Measurements from ENCODE around the gene CIB4. TPM values are rescaled to one million over a fixed set of nuclear protein-coding genes. Genes with fewer than 3 reads are reported as not detected.

Gene CIB4
- total and polyA plus RNA-seq, 2 of the 13 experiments (the other 11 are each of a cell fraction or from before 2014, with no cell fraction given) = not detected

- intact Hi-C loops (cut with micrococcal nuclease; ENCODE audit: unreplicated experiment) = no loop called here
- Histone ChIP-seq H3K4me2 (ENCODE audit: low read depth, low read length) (no peak overlapping the region), H2AFZ (ENCODE audit: low read length) (no peak overlapping the region), H4K20me1 (ENCODE audit: insufficient read depth, low read length) (no peaks in the 10 kb centered on the region; the same call in 1 of the 2 replicates), H3K4me1 (ENCODE audit: insufficient read depth, low read length) (no peaks in the 10 kb centered on the region), H3K9me3 (ENCODE audit: low read length) (no peaks in the 10 kb centered on the region), H3K4me3 (replicated peaks in 1 of 3; ENCODE audit: insufficient read depth in 1 of 3, low read depth in 2 of 3, low read length in 3 of 3) (no peak overlapping the region), H3K27ac (ENCODE audit: extremely low read length, insufficient read depth, low read length) (no peak overlapping the region), H3K79me2 (ENCODE audit: insufficient read depth, low read length) (no peaks in the 10 kb centered on the region), H3K27me3 (ENCODE audit: control insufficient read depth in 1 of 2, insufficient read depth in 2 of 2, low read length in 2 of 2) (peaks cover 25 to 88% of the 10 kb centered on the region in 2 experiments; a peak in 4 of 5 replicates), H3K36me3 (replicated peaks in 1 of 2; ENCODE audit: control insufficient read depth in 1 of 2, insufficient read depth in 2 of 2, low read length in 2 of 2) (no peaks in the 10 kb centered on the region), H3K9ac (ENCODE audit: insufficient read depth, low read depth, low read length) (no peak overlapping the region)
- TF ChIP-seq RBM39 (IDR thresholded peaks at IDR 0.05; ENCODE audit: low read depth, low read length, poor library complexity, severe bottlenecking) (no peak), ZZZ3 (CRISPR knock-in tag; IDR thresholded peaks at IDR 0.05; ENCODE audit: borderline replicate concordance) (no peak), ZFY (CRISPR knock-in tag; IDR thresholded peaks at IDR 0.05) (no peak)
- WGBS (ENCODE audit: low lambda C conversion rate) = 30% methylated on average over 4 of the region's 4 CpGs
- CTCF ChIA-PET (ENCODE audit: low intra/inter-chr PET ratio, low total read pairs) = no interaction called here
- POLR2A ChIA-PET = no interaction called here
- DNase-seq (ENCODE audit: low spot score) = no peak
- in situ Hi-C loops (cut with HindIII; ENCODE audit: extremely low pct_ligation_motif_present, low pct_unique_long_range_greater_than_20kb) = no loop called here
- no peak for ATAC-seq
- no TSS peak for BruUV-seq (replicated peaks)
- no peak for FAIRE-seq
Observed at GRCh38 chr2:26534098-26534864, 106.9 kb downstream of the CIB4 start.

- Histone ChIP-seq H3K4me1 (ENCODE audit: insufficient read depth, low read length) (no peaks in the 10 kb centered on the region), H3K4me3 (replicated peaks in 1 of 3; ENCODE audit: insufficient read depth in 1 of 3, low read depth in 2 of 3, low read length in 3 of 3) (no peak overlapping the region), H3K36me3 (replicated peaks in 1 of 2; ENCODE audit: control insufficient read depth in 1 of 2, insufficient read depth in 2 of 2, low read length in 2 of 2) (no peaks in the 10 kb centered on the region), H3K27ac (ENCODE audit: extremely low read length, insufficient read depth, low read length) (no peak overlapping the region), H2AFZ (ENCODE audit: low read length) (no peak overlapping the region), H3K9ac (ENCODE audit: insufficient read depth, low read depth, low read length) (no peak overlapping the region), H3K79me2 (ENCODE audit: insufficient read depth, low read length) (no peaks in the 10 kb centered on the region), H3K27me3 (ENCODE audit: control insufficient read depth in 1 of 2, insufficient read depth in 2 of 2, low read length in 2 of 2) (peaks cover 25 to 91% of the 10 kb centered on the region in 2 experiments; a peak in 4 of 5 replicates), H3K9me3 (ENCODE audit: low read length) (no peaks in the 10 kb centered on the region), H4K20me1 (ENCODE audit: insufficient read depth, low read length) (no peaks in the 10 kb centered on the region; the same call in 1 of the 2 replicates), H3K4me2 (ENCODE audit: low read depth, low read length) (no peak overlapping the region)
- no peak for ATAC-seq
- in situ Hi-C loops (cut with HindIII; ENCODE audit: extremely low pct_ligation_motif_present, low pct_unique_long_range_greater_than_20kb) = no loop called here
- ChIA-PET CTCF (ENCODE audit: low intra/inter-chr PET ratio, low total read pairs) (no interaction called here), POLR2A (no interaction called here)
- 9% methylated on average over 7 of the region's 7 CpGs for WGBS (ENCODE audit: low lambda C conversion rate)
- intact Hi-C loops (cut with micrococcal nuclease; ENCODE audit: unreplicated experiment) = no loop called here
- FAIRE-seq = no peak
- no TSS peak for BruUV-seq (replicated peaks)
- DNase-seq (ENCODE audit: low spot score) = no peak
- no peak for TF ChIP-seq ETS1 (CRISPR knock-in tag; IDR thresholded peaks at IDR 0.05)
- no peak for TF ChIP-seq ESRRA (CRISPR knock-in tag; IDR thresholded peaks at IDR 0.05; ENCODE audit: low read depth)
- TF ChIP-seq GABPA (IDR thresholded peaks at IDR 0.05; ENCODE audit: low read depth, low read length) = no peak
- no peak for TF ChIP-seq GABPA (CRISPR knock-in tag; IDR thresholded peaks at IDR 0.05; ENCODE audit: low read depth)
- TF ChIP-seq HNF4G (IDR thresholded peaks at IDR 0.05; ENCODE audit: borderline replicate concordance, low read depth, low read length) = no peak
- no peak for TF ChIP-seq HNF4G (CRISPR knock-in tag; IDR thresholded peaks at IDR 0.05; ENCODE audit: borderline replicate concordance, low read depth)
- TF ChIP-seq SMYD3 (CRISPR knock-in tag; IDR thresholded peaks at IDR 0.05) = no peak
- no peak for TF ChIP-seq ZFP91 (CRISPR knock-in tag; IDR thresholded peaks at IDR 0.05; ENCODE audit: borderline replicate concordance)
- TF ChIP-seq PCBP2 (optimal IDR thresholded peaks at IDR 0.05; ENCODE audit: low read depth, low read length, poor library complexity, severe bottlenecking) = no peak
- TF ChIP-seq ZSCAN20 (CRISPR knock-in tag; IDR thresholded peaks at IDR 0.05; ENCODE audit: borderline replicate concordance) = no peak
- no peak for TF ChIP-seq CEBPG (CRISPR knock-in tag; IDR thresholded peaks at IDR 0.05)
- TF ChIP-seq TBX3 (IDR thresholded peaks at IDR 0.05; ENCODE audit: borderline replicate concordance) = no peak
Observed at GRCh38 chr2:26533661-26534060, 107.5 kb downstream of the CIB4 start.

All from HepG2 (cell line).